Neural progenitor cell (in vitro differentiated cells): ENCODE measurements around the gene ST3GAL2. TPM values are rescaled to one million over a fixed set of nuclear protein-coding genes. Genes with fewer than 3 reads are reported as not detected.

Experiments used
- DNase-seq: peaks from one replicate; pipeline ENCODE4 v3.0.0-alpha.2; 2016; ENCODE audit warnings: low spot score
- H2AFZ ChIP-seq: fragments of 200-600 bp; sonication (generic); replicated peaks from 2 replicates; pipeline ENCODE4 v1.6.1; 2016; ENCODE audit warnings: antibody characterized with exemption
- H3F3A ChIP-seq: fragments of 200-600 bp; sonication (generic); 2 replicates; pipeline ENCODE4 v1.6.1; 2016; ENCODE audit warnings: antibody characterized with exemption, low read depth
- H3K27ac ChIP-seq: fragments of 200-600 bp; sonication (generic); 2 replicates; pipeline ENCODE4 v1.5.1; 2016; ENCODE audit warnings: mild to moderate bottlenecking
- H3K27me3 ChIP-seq: fragments of 200-600 bp; sonication (generic); 2 replicates; pipeline ENCODE4 v1.6.1; 2016; ENCODE audit warnings: mild to moderate bottlenecking, moderate library complexity
- H3K36me3 ChIP-seq: fragments of 200-600 bp; sonication (generic); 2 replicates; pipeline ENCODE4 v1.5.1; 2016
- H3K4me1 ChIP-seq: fragments of 200-600 bp; sonication (generic); 2 replicates; pipeline ENCODE4 v1.6.1; 2016; ENCODE audit warnings: mixed run types
- H3K4me2 ChIP-seq: fragments of 200-600 bp; sonication (generic); 2 replicates; pipeline ENCODE4 v1.6.1; 2016
- H3K4me3 ChIP-seq: fragments of 200-600 bp; sonication (generic); 2 replicates; pipeline ENCODE4 v1.5.1; 2016
- H3K79me2 ChIP-seq: fragments of 200-600 bp; sonication (generic); 2 replicates; pipeline ENCODE4 v1.6.1; 2016; ENCODE audit warnings: low read depth
- H3K9ac ChIP-seq: fragments of 200-600 bp; sonication (generic); 2 replicates; pipeline ENCODE4 v1.6.1; 2016
- H3K9me3 ChIP-seq: fragments of 200-600 bp; sonication (generic); 2 replicates; pipeline ENCODE4 v1.5.1; 2016; ENCODE audit warnings: low read depth
- H4K20me1 ChIP-seq: fragments of 200-600 bp; sonication (generic); 2 replicates; pipeline ENCODE4 v1.6.1; 2016; ENCODE audit warnings: low read depth
- H3K27ac Mint-ChIP-seq: 3 replicates; pipeline ENCODE4 v1.8.0; 2021; ENCODE audit warnings: mixed read lengths
- H3K27me3 Mint-ChIP-seq: 2 replicates; pipeline ENCODE4 v1.8.0; 2022; ENCODE audit warnings: low read depth, mild to moderate bottlenecking, inconsistent platforms, moderate library complexity, mixed read lengths; ENCODE audit not compliant: insufficient read depth
- H3K36me3 Mint-ChIP-seq: 3 replicates; pipeline ENCODE4 v1.8.0; 2021; ENCODE audit warnings: mixed read lengths
- H3K4me1 Mint-ChIP-seq: 3 replicates; pipeline ENCODE4 v1.8.0; 2021; ENCODE audit warnings: mixed read lengths
- H3K4me3 Mint-ChIP-seq: 3 replicates; pipeline ENCODE4 v1.8.0; 2021; ENCODE audit warnings: mild to moderate bottlenecking, moderate library complexity, mixed read lengths
- H3K9me3 Mint-ChIP-seq: 3 replicates; pipeline ENCODE4 v1.8.0; 2020; ENCODE audit warnings: mixed read lengths
- EZH2 ChIP-seq: fragments of 200-600 bp; sonication (generic); IDR thresholded peaks from 2 replicates; pipeline ENCODE4 v1.6.1; 2017; ENCODE audit warnings: antibody characterized with exemption, mild to moderate bottlenecking, moderate library complexity
- EZH2phosphoT487 ChIP-seq: fragments of 200-600 bp; sonication (generic); IDR thresholded peaks from 2 replicates; pipeline ENCODE4 v1.6.1; 2017; ENCODE audit warnings: antibody characterized with exemption
- total RNA-seq: library from RNA; depleted of rRNA; stranded (reverse); fragments of >200 nt; gene quantifications from 2 replicates; pipeline ENCODE4 v1.2.3, GENCODE V29; 2015; ENCODE audit warnings: low replicate concordance
- TF ChIP-seq, protein P1 (sequence below): fragments of 200-600 bp; sonication (generic); IDR thresholded peaks from 2 replicates; pipeline ENCODE4 v1.5.1; 2017; ENCODE audit warnings: antibody characterized with exemption, mild to moderate bottlenecking

The ST3GAL2 gene
- total RNA-seq, 1 donor from 2014 or later: 11.6 TPM

DNA sequence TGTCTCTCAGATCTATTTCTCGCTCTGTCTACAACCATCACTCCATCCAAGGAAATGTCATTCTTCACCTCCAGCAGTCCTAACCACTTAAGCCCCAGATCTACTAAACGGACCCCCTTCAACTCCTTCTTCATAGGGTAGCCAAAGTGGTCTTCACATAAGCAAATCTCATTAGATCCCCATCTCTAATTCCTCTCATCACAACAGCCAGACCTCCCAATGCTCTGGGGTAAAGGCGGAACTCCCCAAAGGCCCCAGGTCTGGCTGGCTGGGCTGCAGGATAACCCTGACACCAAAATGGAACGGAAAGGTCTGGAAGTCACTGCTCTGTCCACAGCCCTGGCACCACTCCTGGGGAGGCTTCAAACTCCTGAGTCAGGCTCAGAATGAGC, 11.1 kb downstream of the ST3GAL2 start:
- H3K4me1 ChIP-seq: peaks cover 33% of the 10 kb centered on the region
- H3K4me3 Mint-ChIP-seq: peak overlapping the region; percentile 8
- no peak for DNase-seq
- no peaks in the 10 kb centered on the region for H3K27me3 ChIP-seq
- no peaks in the 10 kb centered on the region for H3K9me3 Mint-ChIP-seq
- peaks cover 84% of the 10 kb centered on the region for H3K79me2 ChIP-seq
- peaks cover 47% of the 10 kb centered on the region for H3K4me1 Mint-ChIP-seq
- no peaks in the 10 kb centered on the region for H3K9me3 ChIP-seq
- H3K27me3 Mint-ChIP-seq: peaks cover 3% of the 10 kb centered on the region
- peaks cover 35% of the 10 kb centered on the region for H3F3A ChIP-seq
- no peak for TF ChIP-seq EZH2phosphoT487
- TF ChIP-seq EZH2: no peak
- TF ChIP-seq, protein P1, sequence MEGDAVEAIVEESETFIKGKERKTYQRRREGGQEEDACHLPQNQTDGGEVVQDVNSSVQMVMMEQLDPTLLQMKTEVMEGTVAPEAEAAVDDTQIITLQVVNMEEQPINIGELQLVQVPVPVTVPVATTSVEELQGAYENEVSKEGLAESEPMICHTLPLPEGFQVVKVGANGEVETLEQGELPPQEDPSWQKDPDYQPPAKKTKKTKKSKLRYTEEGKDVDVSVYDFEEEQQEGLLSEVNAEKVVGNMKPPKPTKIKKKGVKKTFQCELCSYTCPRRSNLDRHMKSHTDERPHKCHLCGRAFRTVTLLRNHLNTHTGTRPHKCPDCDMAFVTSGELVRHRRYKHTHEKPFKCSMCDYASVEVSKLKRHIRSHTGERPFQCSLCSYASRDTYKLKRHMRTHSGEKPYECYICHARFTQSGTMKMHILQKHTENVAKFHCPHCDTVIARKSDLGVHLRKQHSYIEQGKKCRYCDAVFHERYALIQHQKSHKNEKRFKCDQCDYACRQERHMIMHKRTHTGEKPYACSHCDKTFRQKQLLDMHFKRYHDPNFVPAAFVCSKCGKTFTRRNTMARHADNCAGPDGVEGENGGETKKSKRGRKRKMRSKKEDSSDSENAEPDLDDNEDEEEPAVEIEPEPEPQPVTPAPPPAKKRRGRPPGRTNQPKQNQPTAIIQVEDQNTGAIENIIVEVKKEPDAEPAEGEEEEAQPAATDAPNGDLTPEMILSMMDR: no peak
- H4K20me1 ChIP-seq: peaks cover 4% of the 10 kb centered on the region
- H3K9ac ChIP-seq: no peak overlapping the region
- peak overlapping the region; percentile 6 for H3K4me3 ChIP-seq
- peaks cover 2% of the 10 kb centered on the region for H3K36me3 Mint-ChIP-seq
- no peaks in the 10 kb centered on the region for H3K36me3 ChIP-seq
- H3K4me2 ChIP-seq: peak overlapping the region; percentile 71
- peak overlapping the region; percentile 95 for H3K27ac ChIP-seq
- peak overlapping the region; percentile 15 for H3K27ac Mint-ChIP-seq
- no peak overlapping the region for H2AFZ ChIP-seq

DNA sequence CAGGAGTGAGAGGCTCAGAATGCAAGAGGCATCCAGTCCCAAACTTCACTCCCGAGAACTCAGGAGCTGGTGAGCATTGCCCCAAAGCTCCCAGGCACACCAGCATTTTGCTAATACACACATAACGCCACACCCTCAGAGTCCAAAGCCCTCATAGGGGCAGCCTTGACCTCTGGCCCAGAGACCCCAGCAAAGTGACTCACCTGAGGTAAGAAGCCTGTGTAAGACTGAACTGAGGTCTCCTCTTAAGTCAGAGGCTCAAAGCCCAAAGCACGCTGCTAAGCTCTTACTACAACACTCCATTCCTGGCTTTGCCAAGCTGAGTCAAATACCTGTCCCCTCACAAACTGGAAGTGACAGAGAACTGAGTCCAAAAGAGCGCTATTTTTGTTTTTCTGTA, 16.4 kb downstream of the ST3GAL2 start:
- Histone ChIP-seq H3K9ac (no peak overlapping the region), H4K20me1 (peaks cover 44% of the 10 kb centered on the region), H3K4me3 (no peak overlapping the region), H3K79me2 (peaks cover 83% of the 10 kb centered on the region), H3K36me3 (no peaks in the 10 kb centered on the region), H3K9me3 (no peaks in the 10 kb centered on the region), H3K4me2 (no peak overlapping the region), H3K27me3 (no peaks in the 10 kb centered on the region), H3K27ac (no peak overlapping the region), H3F3A (peaks cover 1% of the 10 kb centered on the region), H2AFZ (no peak overlapping the region), H3K4me1 (peaks cover 21% of the 10 kb centered on the region)
- Mint-ChIP-seq H3K4me1 (peaks cover 35% of the 10 kb centered on the region), H3K27ac (no peak overlapping the region), H3K4me3 (no peak overlapping the region), H3K27me3 (no peaks in the 10 kb centered on the region), H3K9me3 (no peaks in the 10 kb centered on the region), H3K36me3 (peaks cover 5% of the 10 kb centered on the region)
- no peak for DNase-seq
- TF ChIP-seq EZH2phosphoT487 (no peak), EZH2 (no peak)
- TF ChIP-seq, protein P1: no peak

DNA sequence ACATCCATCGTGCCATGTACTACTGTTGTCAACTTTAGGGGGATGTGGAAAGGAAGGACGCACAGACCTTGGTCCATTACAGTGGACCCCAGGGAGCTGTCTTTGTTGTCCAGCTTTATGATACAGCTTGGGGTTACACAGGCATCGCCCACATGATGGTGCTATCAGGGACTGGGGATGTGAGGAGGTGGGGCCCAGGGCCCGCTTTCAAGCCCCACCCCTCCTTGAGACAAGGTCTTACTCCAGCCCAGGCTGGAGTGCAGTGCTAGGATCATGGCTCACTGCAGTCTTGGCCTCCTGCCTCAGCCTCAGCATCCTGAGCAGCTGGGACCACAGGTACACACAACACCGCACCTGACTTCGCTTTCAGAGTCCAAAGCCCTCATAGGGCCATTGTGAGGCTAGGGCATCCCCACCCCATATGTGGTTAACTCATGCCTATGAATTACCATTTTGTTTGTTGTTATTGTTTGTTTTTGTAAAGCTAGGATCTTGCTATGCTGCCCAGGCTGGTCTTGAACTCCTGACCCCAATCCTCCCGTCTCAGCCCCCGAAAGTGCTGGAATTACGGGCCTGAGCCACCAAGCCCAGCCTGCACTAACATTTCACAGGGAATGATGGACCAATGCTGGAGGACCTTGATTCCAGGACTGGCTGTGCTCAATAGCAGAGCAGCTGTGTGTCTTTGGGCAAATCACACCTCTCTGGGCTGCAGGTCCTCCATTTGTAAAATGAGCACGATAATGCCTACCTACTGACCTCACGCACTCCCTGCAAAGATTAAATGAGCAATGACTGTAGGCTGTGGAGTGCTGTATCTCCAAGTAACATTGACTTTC, 17.2 kb downstream of the ST3GAL2 start:
- TF ChIP-seq, protein P1: no peak
- no peak for TF ChIP-seq EZH2
- TF ChIP-seq EZH2phosphoT487: no peak
- Histone ChIP-seq H3K9me3 (no peaks in the 10 kb centered on the region), H3F3A (no peaks in the 10 kb centered on the region), H4K20me1 (peaks cover 48% of the 10 kb centered on the region), H3K79me2 (peaks cover 80% of the 10 kb centered on the region), H3K4me2 (no peak overlapping the region), H3K4me3 (no peak overlapping the region), H3K9ac (no peak overlapping the region), H3K27me3 (no peaks in the 10 kb centered on the region), H3K36me3 (no peaks in the 10 kb centered on the region), H3K4me1 (peaks cover 20% of the 10 kb centered on the region), H3K27ac (no peak overlapping the region), H2AFZ (no peak overlapping the region)
- no peak overlapping the region for H3K4me3 Mint-ChIP-seq
- H3K36me3 Mint-ChIP-seq: peaks cover 4% of the 10 kb centered on the region
- DNase-seq: no peak
- peaks cover 34% of the 10 kb centered on the region for H3K4me1 Mint-ChIP-seq
- no peaks in the 10 kb centered on the region for H3K9me3 Mint-ChIP-seq
- H3K27ac Mint-ChIP-seq: peak overlapping the region; percentile 88
- no peaks in the 10 kb centered on the region for H3K27me3 Mint-ChIP-seq
